Duodenal mucosa (tissue), 2 donors: ENCODE measurements around the gene LRFN3.

Experiments used
- H3K27ac ChIP-seq: one replicate; pipeline ENCODE4 v1.7.0; 2013; ENCODE audit warnings: low read depth, low read length
- H3K27me3 ChIP-seq, 2 donors: one replicate each; pipeline ENCODE4 v1.7.0; 2013; ENCODE audit warnings: low read length in 2 of 2, control low read depth in 1 of 2; ENCODE audit not compliant: insufficient read depth in 2 of 2, control insufficient read depth in 1 of 2
- H3K36me3 ChIP-seq, 2 donors: one replicate each; pipeline ENCODE4 v1.7.0; 2013; ENCODE audit warnings: low read length in 2 of 2, control low read depth in 1 of 2; ENCODE audit not compliant: insufficient read depth in 2 of 2, control insufficient read depth in 1 of 2
- H3K4me1 ChIP-seq, 2 donors: one replicate each; pipeline ENCODE4 v1.7.0; 2013; ENCODE audit warnings: low read length in 2 of 2, control low read depth in 1 of 2; ENCODE audit not compliant: insufficient read depth in 2 of 2, control insufficient read depth in 1 of 2
- H3K4me3 ChIP-seq, 2 donors: one replicate each; pipeline ENCODE4 v1.7.0; 2013; ENCODE audit warnings: low read length in 2 of 2, low read depth in 1 of 2
- H3K9ac ChIP-seq, 2 donors: one replicate each; pipeline ENCODE4 v1.7.0; 2013; ENCODE audit warnings: low read length in 2 of 2, low read depth in 1 of 2
- H3K9me3 ChIP-seq, 2 donors: one replicate each; pipeline ENCODE4 v1.7.0; 2013; ENCODE audit warnings: low read length in 2 of 2, control low read depth in 1 of 2; ENCODE audit not compliant: control insufficient read depth in 1 of 2

Gene LRFN3

DNA sequence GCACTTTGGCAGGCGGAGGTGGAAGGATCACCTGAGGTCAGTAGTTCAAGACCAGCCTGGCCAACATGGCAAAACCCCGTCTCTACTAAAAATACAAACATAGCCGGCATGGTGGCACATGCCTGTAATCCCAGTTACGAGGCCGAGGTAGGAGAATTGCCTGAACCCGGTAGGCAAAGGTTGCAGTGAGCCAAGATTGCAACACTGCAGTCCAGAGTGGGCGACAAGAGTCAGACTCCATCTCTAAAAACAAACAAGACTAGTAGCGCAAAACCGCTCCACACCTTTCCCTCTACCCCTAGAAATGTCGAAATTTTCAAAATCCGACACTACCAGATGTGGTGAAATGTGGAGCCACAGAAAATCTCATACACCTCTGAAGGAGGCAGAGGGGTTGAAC is 16.9 kb upstream of the LRFN3 start:
- H3K27me3 ChIP-seq, result no peaks in the 10 kb centered on the region
- no peaks in the 10 kb centered on the region for H3K4me1 ChIP-seq
- H3K9ac ChIP-seq, result no peak overlapping the region
- H3K36me3 ChIP-seq, result no peaks in the 10 kb centered on the region
- H3K9me3 ChIP-seq, result no peaks in the 10 kb centered on the region
- no peak overlapping the region for H3K4me3 ChIP-seq
- H3K27ac ChIP-seq, result no peak overlapping the region

DNA sequence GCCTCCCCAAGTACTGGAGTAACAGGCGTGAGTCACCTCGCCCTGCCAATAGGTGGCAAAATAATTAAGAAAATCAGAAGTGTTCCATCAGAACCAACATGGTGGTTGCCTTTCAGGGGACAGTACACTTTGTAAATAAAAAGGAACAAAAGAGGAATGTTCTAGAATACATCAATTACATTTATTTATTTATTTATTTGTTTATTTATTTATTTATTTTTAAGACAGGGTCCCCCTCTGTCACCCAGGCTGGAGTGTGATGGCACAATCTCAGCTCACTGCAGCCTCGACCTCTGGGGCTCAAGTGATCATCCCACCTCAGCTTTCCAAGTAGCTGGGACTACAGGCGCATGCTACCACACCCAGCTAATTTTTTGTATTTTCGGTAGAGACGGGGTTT is 15.2 kb upstream of the LRFN3 start:
- H3K4me3 ChIP-seq, result no peak overlapping the region
- H3K27ac ChIP-seq, result no peak overlapping the region
- H3K27me3 ChIP-seq, result peaks cover 0 to 6% of the 10 kb centered on the region in 2 donors
- H3K9ac ChIP-seq, result no peak overlapping the region
- H3K4me1 ChIP-seq, result no peaks in the 10 kb centered on the region
- H3K9me3 ChIP-seq, result no peaks in the 10 kb centered on the region
- no peaks in the 10 kb centered on the region for H3K36me3 ChIP-seq

DNA sequence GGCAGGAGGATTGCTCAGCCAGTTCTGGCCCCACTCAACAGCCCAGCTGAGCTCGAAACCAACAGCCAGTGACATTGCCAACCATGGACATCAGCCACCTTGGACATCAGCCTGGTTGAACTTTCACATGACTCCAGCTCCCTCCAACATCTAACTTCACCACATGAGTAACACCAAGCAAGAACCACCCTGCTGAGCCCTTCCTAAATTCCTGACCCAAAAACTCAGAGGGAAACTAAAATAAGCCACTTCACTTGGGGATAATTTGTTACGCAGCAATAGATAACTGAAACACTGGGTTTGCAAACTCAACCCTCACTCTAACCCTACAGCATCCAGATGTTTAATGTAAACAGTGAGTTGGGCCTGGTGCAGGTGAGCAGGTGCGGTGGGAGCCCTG is 10.7 kb upstream of the LRFN3 start:
- H3K4me1 ChIP-seq, result no peaks in the 10 kb centered on the region
- H3K36me3 ChIP-seq, result no peaks in the 10 kb centered on the region
- H3K9ac ChIP-seq, result no peak overlapping the region
- no peak overlapping the region for H3K4me3 ChIP-seq
- H3K27me3 ChIP-seq, result peaks cover 0 to 7% of the 10 kb centered on the region in 2 donors
- H3K27ac ChIP-seq, result no peak overlapping the region
- no peaks in the 10 kb centered on the region for H3K9me3 ChIP-seq

GRCh38 chr19:35928507-35928906 is 7.7 kb upstream of the LRFN3 start:
- H3K36me3 ChIP-seq, result no peaks in the 10 kb centered on the region
- peaks cover 4 to 5% of the 10 kb centered on the region in 2 donors for H3K4me1 ChIP-seq
- no peak overlapping the region for H3K27ac ChIP-seq
- H3K27me3 ChIP-seq, result peaks cover 0 to 7% of the 10 kb centered on the region in 2 donors
- H3K9me3 ChIP-seq, result no peaks in the 10 kb centered on the region
- H3K4me3 ChIP-seq, result no peak overlapping the region
- no peak overlapping the region for H3K9ac ChIP-seq

- Histone ChIP-seq H3K27me3 (peaks cover 0 to 7% of the 10 kb centered on the region in 2 donors), H3K4me1 (peaks cover 4 to 5% of the 10 kb centered on the region in 2 donors), H3K9ac (no peak overlapping the region), H3K36me3 (no peaks in the 10 kb centered on the region), H3K9me3 (no peaks in the 10 kb centered on the region), H3K4me3 (no peak overlapping the region), H3K27ac (no peak overlapping the region)
Observed at GRCh38 chr19:35929876-35930275, 6.3 kb upstream of the LRFN3 start.

DNA sequence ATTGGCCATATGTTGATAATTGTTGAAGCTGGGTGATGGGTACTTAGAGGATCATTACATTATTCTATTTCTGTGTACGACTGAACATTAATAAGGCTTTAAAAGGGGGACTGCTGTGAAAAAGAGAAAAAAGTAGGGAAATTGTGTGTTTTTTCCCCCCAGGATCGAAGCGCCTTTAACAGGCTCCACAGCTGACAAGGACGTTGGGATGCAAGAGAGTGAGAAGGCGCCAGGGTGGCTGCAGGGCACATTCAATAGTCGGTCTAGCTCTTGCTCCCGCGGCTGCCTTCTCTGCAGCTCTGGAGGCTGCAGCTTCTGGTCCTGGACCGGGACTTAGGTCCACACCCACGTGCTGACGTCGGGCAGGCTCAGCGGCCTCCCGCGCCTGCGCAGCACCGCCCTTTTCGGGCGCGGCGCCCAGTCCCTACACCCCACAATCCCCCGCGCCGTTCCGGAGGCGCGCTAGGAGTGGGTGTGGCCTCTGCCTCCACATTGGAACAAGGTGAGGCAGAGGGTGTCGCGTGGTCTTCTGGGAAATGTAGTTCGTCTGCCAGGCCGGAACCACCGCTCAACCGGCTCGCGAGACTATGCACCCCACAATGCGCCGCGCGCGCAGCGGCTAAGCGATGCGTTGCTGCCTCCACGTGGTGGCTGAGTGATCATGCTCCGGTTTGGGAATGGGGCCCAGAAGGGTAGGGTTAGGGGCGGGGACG is 4.9 kb upstream of the LRFN3 start:
- Histone ChIP-seq H3K4me1 (peaks cover 10 to 15% of the 10 kb centered on the region in 2 donors), H3K4me3 (peak overlapping the region; percentile 54 to 62), H3K27ac (no peak overlapping the region), H3K27me3 (no peaks in the 10 kb centered on the region), H3K36me3 (no peaks in the 10 kb centered on the region), H3K9me3 (no peaks in the 10 kb centered on the region), H3K9ac (peak overlapping the region; percentile 32 to 67)

GRCh38 chr19:35931874-35932202 is 4.3 kb upstream of the LRFN3 start:
- H3K36me3 ChIP-seq, result no peaks in the 10 kb centered on the region
- H3K27me3 ChIP-seq, result no peaks in the 10 kb centered on the region
- no peak overlapping the region for H3K9ac ChIP-seq
- H3K4me1 ChIP-seq, result peaks cover 14 to 18% of the 10 kb centered on the region in 2 donors
- no peak overlapping the region for H3K27ac ChIP-seq
- H3K4me3 ChIP-seq, result no peak overlapping the region
- no peaks in the 10 kb centered on the region for H3K9me3 ChIP-seq

DNA sequence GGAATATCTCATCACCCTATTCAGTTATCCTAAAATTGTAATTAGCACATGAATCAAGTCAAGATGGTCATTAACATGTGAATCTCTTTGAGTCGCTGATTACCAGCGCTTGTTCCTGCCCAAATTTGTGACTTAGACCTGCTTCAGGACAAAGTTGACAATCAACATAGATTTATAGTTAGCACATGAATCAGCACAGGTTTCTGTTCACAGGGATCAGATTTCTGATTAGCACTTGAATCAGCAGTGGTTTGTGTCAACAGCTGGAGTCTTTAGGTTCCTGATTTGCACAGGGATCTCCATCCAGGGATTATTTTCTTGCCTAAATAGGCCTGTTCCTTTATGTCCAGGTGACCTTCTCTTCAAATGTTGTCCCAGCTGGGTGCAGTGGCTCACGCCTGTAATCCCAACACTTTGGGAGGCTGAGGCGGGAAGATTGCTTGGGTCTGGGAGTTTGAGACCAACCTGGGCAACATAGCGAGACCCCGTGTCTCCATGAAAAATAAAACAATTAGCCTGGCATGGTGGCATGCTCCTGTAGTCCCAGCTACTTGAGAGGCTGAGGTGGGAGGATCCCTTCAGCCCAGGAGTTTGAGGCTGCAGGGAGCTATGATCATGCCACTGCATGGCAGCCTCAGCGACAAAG is 3.8 kb upstream of the LRFN3 start:
- Histone ChIP-seq H3K27ac (no peak overlapping the region), H3K4me1 (peaks cover 19 to 23% of the 10 kb centered on the region in 2 donors), H3K9me3 (no peaks in the 10 kb centered on the region), H3K36me3 (no peaks in the 10 kb centered on the region), H3K27me3 (no peaks in the 10 kb centered on the region), H3K9ac (no peak overlapping the region), H3K4me3 (no peak overlapping the region)

- peaks cover 24 to 31% of the 10 kb centered on the region in 2 donors for H3K4me1 ChIP-seq
- H3K27me3 ChIP-seq, result no peaks in the 10 kb centered on the region
- peak overlapping the region; percentile 64 to 84 for H3K9ac ChIP-seq
- H3K27ac ChIP-seq, result no peak overlapping the region
- H3K36me3 ChIP-seq, result peaks cover 0 to 11% of the 10 kb centered on the region in 2 donors
- H3K9me3 ChIP-seq, result no peaks in the 10 kb centered on the region
- peak overlapping the region; percentile 63 to 73 for H3K4me3 ChIP-seq
Observed at GRCh38 chr19:35936738-35937268, 629 bp downstream of the LRFN3 start.
